H1 (cell line): ENCODE results near the gene OLFML2B. TPM values are rescaled to one million over a fixed set of nuclear protein-coding genes. Genes with fewer than 3 reads are reported as not detected.

Experiments
- CTCF ChIA-PET: fragments of 300-600 bp; sonication (Branson Sonifier 250); formaldehyde crosslinking; loops from one replicate; lab custom pipeline; 2021; ENCODE audit not compliant: partially characterized antibody; lab: Charles Lee
- POLR2A ChIA-PET: fragments of 300-600 bp; sonication (Branson Sonifier 250); formaldehyde crosslinking; loops from one replicate; lab custom pipeline; 2021; ENCODE audit warnings: inconsistent platforms; ENCODE audit not compliant: partially characterized antibody; lab: Charles Lee
- DNase-seq, 2 experiments: peaks; one replicate each; pipeline versions ENCODE4 v3.0.0 to v3.0.0-alpha.2; 2010 to 2022; ENCODE audit warnings: low spot score in 2 of 2, low read depth in 1 of 2, mixed read lengths in 1 of 2
- FAIRE-seq: peaks from 2 replicates; lab custom pipeline; 2011; peaks lifted over from hg19 to GRCh38; lab: Jason Lieb, UNC
- H2AFZ ChIP-seq: 2 replicates; pipeline ENCODE4 v1.8.1; 2012; ENCODE audit warnings: low read length, inconsistent platforms
- H2AK5ac ChIP-seq: 2 replicates; pipeline ENCODE4 v1.6.1; 2013; ENCODE audit warnings: low read depth, low read length
- H2BK120ac ChIP-seq: replicated peaks from 2 replicates; pipeline ENCODE3; 2013; ENCODE audit warnings: low read depth, low read length, inconsistent platforms
- H2BK12ac ChIP-seq: 2 replicates; pipeline ENCODE4 v1.6.1; 2013; ENCODE audit warnings: low read depth, low read length
- H2BK15ac ChIP-seq: 2 replicates; pipeline ENCODE4 v1.6.1; 2013; ENCODE audit warnings: low read length
- H2BK20ac ChIP-seq: 2 replicates; pipeline ENCODE4 v1.6.1; 2013; ENCODE audit warnings: low read length
- H2BK5ac ChIP-seq: 2 replicates; pipeline ENCODE4 v1.6.1; 2013; ENCODE audit warnings: low read depth, low read length
- H3K14ac ChIP-seq: 2 replicates; pipeline ENCODE4 v1.6.1; 2013; ENCODE audit warnings: inconsistent platforms; ENCODE audit not compliant: insufficient read length
- H3K18ac ChIP-seq: 2 replicates; pipeline ENCODE4 v1.6.1; 2013; ENCODE audit warnings: low read length; ENCODE audit errors: extremely low read depth
- H3K23ac ChIP-seq: 2 replicates; pipeline ENCODE4 v1.6.1; 2013; ENCODE audit warnings: inconsistent platforms; ENCODE audit not compliant: insufficient read length
- H3K23me2 ChIP-seq: 2 replicates; pipeline ENCODE4 v1.6.1; 2013; ENCODE audit warnings: low read depth, low read length
- H3K27ac ChIP-seq: 2 replicates; pipeline ENCODE4 v1.6.1; 2011; ENCODE audit warnings: low read depth, low read length, inconsistent platforms
- H3K27me3 ChIP-seq, 4 experiments: replicated peaks in 1 of 4; 1 replicate in 1 of 4; 2 replicates in 3 of 4; pipeline versions ENCODE4 v1.6.1 to v1.8.1; 2011 to 2013; ENCODE audit warnings: low read length in 3 of 4, mild to moderate bottlenecking in 3 of 4, inconsistent platforms in 2 of 4, mixed read lengths in 2 of 4, moderate library complexity in 1 of 4; ENCODE audit not compliant: control insufficient read depth in 3 of 4, insufficient read depth in 3 of 4; ENCODE audit errors: extremely low read depth in 1 of 4
- H3K36me3 ChIP-seq, 4 experiments: 2 replicates each; pipeline versions ENCODE4 v1.6.1 to v1.8.1; 2011 to 2013; ENCODE audit warnings: mild to moderate bottlenecking in 4 of 4, low read length in 3 of 4, moderate library complexity in 2 of 4, control low read depth in 1 of 4, inconsistent platforms in 1 of 4; ENCODE audit not compliant: insufficient read depth in 4 of 4, control insufficient read depth in 2 of 4
- H3K4ac ChIP-seq: replicated peaks from 2 replicates; pipeline ENCODE3; 2013; ENCODE audit warnings: low read length, low read depth, mixed read lengths, inconsistent platforms; ENCODE audit not compliant: insufficient read length
- H3K4me1 ChIP-seq, 4 experiments: replicated peaks in 1 of 4; 1 replicate in 1 of 4; 2 replicates in 3 of 4; pipeline versions ENCODE4 v1.6.1 to v1.8.1; 2011 to 2013; ENCODE audit warnings: low read length in 3 of 4, inconsistent platforms in 2 of 4, mixed read lengths in 1 of 4; ENCODE audit not compliant: insufficient read depth in 4 of 4, control insufficient read depth in 3 of 4
- H3K4me2 ChIP-seq, 2 experiments: 2 replicates each; pipeline versions ENCODE4 v1.6.1 to v1.8.1; 2011 to 2013; ENCODE audit warnings: low read depth in 2 of 2, low read length in 2 of 2, control low read depth in 1 of 2, inconsistent platforms in 1 of 2, mild to moderate bottlenecking in 1 of 2; ENCODE audit not compliant: insufficient read depth in 1 of 2
- H3K4me3 ChIP-seq, 4 experiments: fragments of 200-600, 300-600 bp in 1 of 4; sonication (generic), shearing (Covaris generic), sonication (Bioruptor Twin) in 1 of 4; 2 replicates each; pipeline versions ENCODE4 v1.5.1 to v1.8.1; 2011 to 2016; ENCODE audit warnings: low read length in 4 of 4, low read depth in 3 of 4, control low read depth in 2 of 4, inconsistent platforms in 2 of 4, mild to moderate bottlenecking in 2 of 4, mixed read lengths in 1 of 4, moderate library complexity in 1 of 4; ENCODE audit not compliant: insufficient read depth in 2 of 4; ENCODE audit errors: extremely low read depth in 1 of 4
- H3K56ac ChIP-seq: replicated peaks from 2 replicates; pipeline ENCODE3; 2013; ENCODE audit warnings: low read depth, mild to moderate bottlenecking, mixed read lengths, low read length, inconsistent platforms; ENCODE audit not compliant: insufficient read length
- H3K79me1 ChIP-seq: 2 replicates; pipeline ENCODE4 v1.6.1; 2013; ENCODE audit warnings: low read depth, low read length, control low read depth
- H3K79me2 ChIP-seq, 2 experiments: 2 replicates each; pipeline versions ENCODE4 v1.6.1 to v1.8.1; 2012 to 2013; ENCODE audit warnings: low read length in 2 of 2, mild to moderate bottlenecking in 2 of 2, inconsistent platforms in 1 of 2; ENCODE audit not compliant: insufficient read depth in 2 of 2, control insufficient read depth in 1 of 2
- H3K9ac ChIP-seq, 4 experiments: replicated peaks in 1 of 4; 1 replicate in 1 of 4; 2 replicates in 3 of 4; pipeline versions ENCODE4 v1.6.1 to v1.8.1; 2011 to 2013; ENCODE audit warnings: low read depth in 3 of 4, low read length in 3 of 4, control low read depth in 2 of 4, mild to moderate bottlenecking in 2 of 4, moderate library complexity in 2 of 4, inconsistent platforms in 1 of 4; ENCODE audit errors: extremely low read depth in 1 of 4
- H3K9me3 ChIP-seq, 2 experiments: 2 replicates each; pipeline versions ENCODE4 v1.6.1 to v1.8.1; 2012 to 2013; ENCODE audit warnings: mild to moderate bottlenecking in 2 of 2, moderate library complexity in 2 of 2, control low read depth in 1 of 2, inconsistent platforms in 1 of 2, low read depth in 1 of 2, low read length in 1 of 2, mixed read lengths in 1 of 2; ENCODE audit not compliant: insufficient read depth in 2 of 2
- H4K20me1 ChIP-seq, 2 experiments: replicated peaks in 1 of 2; 2 replicates each; pipeline versions ENCODE3 to v1.8.1; 2011 to 2013; ENCODE audit warnings: inconsistent platforms in 2 of 2, low read length in 2 of 2, mild to moderate bottlenecking in 1 of 2; ENCODE audit not compliant: insufficient read depth in 2 of 2, control insufficient read depth in 1 of 2
- H4K5ac ChIP-seq: 2 replicates; pipeline ENCODE4 v1.6.1; 2013; ENCODE audit warnings: low read length, low read depth, mixed read lengths, inconsistent platforms; ENCODE audit not compliant: insufficient read length
- H4K8ac ChIP-seq: 2 replicates; pipeline ENCODE4 v1.8.0; 2013; ENCODE audit warnings: mild to moderate bottlenecking, moderate library complexity, low read length, inconsistent platforms; ENCODE audit not compliant: insufficient read depth; ENCODE audit errors: extremely low read depth
- H4K91ac ChIP-seq: replicated peaks from 2 replicates; pipeline ENCODE3; 2013; ENCODE audit warnings: low read length, mixed read lengths, inconsistent platforms; ENCODE audit not compliant: insufficient read length
- BACH1 ChIP-seq: IDR thresholded peaks from 2 replicates; pipeline ENCODE4 v1.6.1; 2012; ENCODE audit warnings: low read length, improper control_type of control experiment
- GABPA ChIP-seq: IDR thresholded peaks from 2 replicates; pipeline ENCODE4 v1.6.1; 2011; ENCODE audit warnings: mild to moderate bottlenecking, low read length, moderate library complexity, borderline replicate concordance; ENCODE audit not compliant: insufficient read depth
- KDM5A ChIP-seq: fragments of 200-600 bp; IDR thresholded peaks from 2 replicates; pipeline ENCODE4 v1.7.1; 2012; ENCODE audit warnings: mild to moderate bottlenecking, low read length, inconsistent platforms, mixed read lengths
- TCF12 ChIP-seq: IDR thresholded peaks from 2 replicates; pipeline ENCODE4 v1.6.1; 2011; ENCODE audit warnings: low read depth, mild to moderate bottlenecking, low read length
- WGBS, 2 experiments: shearing (Covaris generic) in 1 of 2; methylation state at CpG; one replicate each; pipeline versions ENCODE4 v1.1.6 to v1.1.7; 2013 to 2015; ENCODE audit warnings: low lambda C conversion rate in 2 of 2, mixed read lengths in 2 of 2, inconsistent platforms in 1 of 2, low coverage in 1 of 2, missing lambda C conversion rate in 1 of 2; ENCODE audit not compliant: insufficient replicate concordance in 2 of 2, insufficient coverage in 1 of 2, insufficient read length in 1 of 2; ENCODE audit errors: extremely low coverage in 1 of 2, missing lambda C conversion rate in 1 of 2; 5-methylcytosine and 5-hydroxymethylcytosine counted together
- polyA plus RNA-seq, 7 experiments: library from polyadenylated mRNA; depleted of rRNA in 3 of 7; stranded (reverse) in 5 of 7; unstranded in 2 of 7; fragments of >200 nt in 5 of 7; fragments of 200-250 nt in 2 of 7; gene quantifications; 1 replicate in 5 of 7; 2 replicates in 1 of 7; 4 replicates in 1 of 7; pipeline versions ENCODE4 v1.2.1 to v1.2.3, GENCODE V29; 2011 to 2013; ENCODE audit warnings: missing spikeins in 2 of 7, mixed read lengths in 2 of 7
- total RNA-seq: library from RNA; stranded (reverse); fragmentation: NEBNext Ultra II Directional; extraction: Animal tissue kit (Norgen Biotek cat#: 25700); gene quantifications from 2 replicates; pipeline ENCODE4 v1.2.1, GENCODE V29; 2021

The OLFML2B gene
- total and polyA plus RNA-seq, 2 of the 8 experiments (the other 6 are each of a cell fraction or from before 2014, with no cell fraction given) = 6.5 to 10.4 TPM

DNA sequence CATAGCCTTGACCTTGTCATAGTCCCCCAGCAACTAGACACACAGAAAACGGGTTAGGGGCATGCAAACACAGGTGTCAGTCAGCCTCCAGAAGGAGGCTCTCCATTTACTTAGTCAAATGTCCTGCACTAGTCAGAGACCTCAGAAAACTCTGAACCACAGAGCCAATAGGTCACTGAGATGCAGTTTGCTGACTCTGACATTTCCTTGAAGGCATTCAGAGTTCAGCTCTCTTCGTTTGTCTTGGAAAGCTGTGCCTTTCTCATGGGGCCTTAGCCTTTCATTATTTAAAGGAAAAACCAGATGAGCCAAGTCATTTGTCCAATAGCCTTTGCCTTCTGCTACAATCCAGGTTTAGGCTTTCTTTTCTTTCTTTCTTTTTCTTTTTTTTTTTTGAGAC lies 3.5 kb downstream of the OLFML2B start:
- no peak overlapping the region for H4K5ac ChIP-seq
- no peaks in the 10 kb centered on the region for H3K36me3 ChIP-seq
- CTCF ChIA-PET = no interaction called here

More for the DNA sequence above, 3.5 kb downstream of the OLFML2B start:
- Histone ChIP-seq H4K91ac (no peak overlapping the region), H2BK20ac (no peak overlapping the region), H3K4ac (no peak overlapping the region), H2BK5ac (no peak overlapping the region), H3K4me3 (no peak overlapping the region), H3K18ac (no peak overlapping the region), H2AK5ac (no peak overlapping the region), H2BK15ac (no peak overlapping the region), H4K20me1 (peaks cover 0 to 3% of the 10 kb centered on the region in 2 experiments), H3K79me2 (no peaks in the 10 kb centered on the region), H3K4me2 (no peak overlapping the region), H3K14ac (no peak overlapping the region), H2BK12ac (no peak overlapping the region), H3K23me2 (peaks cover 10% of the 10 kb centered on the region), H3K79me1 (no peaks in the 10 kb centered on the region), H3K27me3 (peaks cover 1 to 25% (median 18%) of the 10 kb centered on the region in 4 experiments), H3K9ac (no peak overlapping the region), H2AFZ (no peak overlapping the region), H2BK120ac (no peak overlapping the region), H3K9me3 (no peaks in the 10 kb centered on the region), H3K56ac (no peak overlapping the region), H3K23ac (no peak overlapping the region), H3K27ac (no peak overlapping the region), H3K4me1 (peaks cover 4 to 11% (median 8%) of the 10 kb centered on the region in 4 experiments), H4K8ac (no peak overlapping the region)
- WGBS, 2 experiments = 88% methylated on average over 2 of the region's 2 CpGs; no CpG with 5 or more reads in 1 of the 2 experiments
- no peak for TF ChIP-seq GABPA
- TF ChIP-seq BACH1 = no peak
- no peak for TF ChIP-seq KDM5A
- no peak for TF ChIP-seq TCF12
- FAIRE-seq (no peak), DNase-seq (no peak)
- POLR2A ChIA-PET = no interaction called here
